ENCODE data around the gene NUDT14. TPM values are rescaled to one million over a fixed set of nuclear protein-coding genes. Genes with fewer than 3 reads are reported as not detected.

Gene NUDT14
- total and polyA plus RNA-seq, 2 of the 8 experiments (the other 6 are each of a cell fraction or from before 2014, with no cell fraction given), result 25.5 to 33.3 TPM

GRCh38 chr14:105160776-105161175, 20.3 kb downstream of the NUDT14 start:
- Histone ChIP-seq H3K27ac (ENCODE audit: low read depth, low read length) (no peak overlapping the region), H2BK12ac (ENCODE audit: low read depth, low read length) (no peak overlapping the region), H3K23ac (ENCODE audit: insufficient read length) (no peak overlapping the region), H2BK5ac (ENCODE audit: low read depth, low read length) (no peak overlapping the region), H4K8ac (ENCODE audit: extremely low read depth, insufficient read depth, low read length) (no peak overlapping the region), H3K4ac (replicated peaks; ENCODE audit: insufficient read length, low read depth, low read length) (no peak overlapping the region), H3K56ac (replicated peaks; ENCODE audit: insufficient read length, low read depth, low read length) (no peak overlapping the region), H3K36me3 (ENCODE audit: control insufficient read depth in 2 of 4, insufficient read depth in 4 of 4, low read length in 3 of 4) (no peaks in the 10 kb centered on the region), H3K9me3 (ENCODE audit: insufficient read depth in 2 of 2, low read depth in 1 of 2, low read length in 1 of 2) (no peaks in the 10 kb centered on the region), H3K4me3 (ENCODE audit: extremely low read depth in 1 of 4, insufficient read depth in 2 of 4, low read depth in 3 of 4, low read length in 4 of 4) (no peak overlapping the region), H3K18ac (ENCODE audit: extremely low read depth, low read length) (no peak overlapping the region; the same call in 1 of the 2 replicates), H3K9ac (replicated peaks in 1 of 4; ENCODE audit: extremely low read depth in 1 of 4, low read depth in 3 of 4, low read length in 3 of 4) (no peak overlapping the region), H2AK5ac (ENCODE audit: low read depth, low read length) (no peak overlapping the region), H2AFZ (ENCODE audit: low read length) (no peak overlapping the region), H3K14ac (ENCODE audit: insufficient read length) (no peak overlapping the region), H4K91ac (replicated peaks; ENCODE audit: insufficient read length, low read length) (no peak overlapping the region), H3K27me3 (replicated peaks in 1 of 4; ENCODE audit: control insufficient read depth in 3 of 4, extremely low read depth in 1 of 4, insufficient read depth in 3 of 4, low read length in 3 of 4) (no peaks in the 10 kb centered on the region; a peak in 1 of 7 replicates), H3K23me2 (ENCODE audit: low read depth, low read length) (0 out of 2 replicates have a peak, but pooled peaks cover 2% of the 10 kb centered on the region), H3K79me1 (ENCODE audit: low read depth, low read length) (peaks cover 5% of the 10 kb centered on the region), H4K5ac (ENCODE audit: insufficient read length, low read depth, low read length) (no peak overlapping the region), H3K4me1 (replicated peaks in 1 of 4; ENCODE audit: control insufficient read depth in 3 of 4, insufficient read depth in 4 of 4, low read length in 3 of 4) (peaks cover 0 to 4% (median 0%) of the 10 kb centered on the region in 4 experiments; a peak in 5 of 7 replicates), H3K4me2 (ENCODE audit: insufficient read depth in 1 of 2, low read depth in 2 of 2, low read length in 2 of 2) (no peak overlapping the region), H2BK20ac (ENCODE audit: low read length) (no peak overlapping the region), H3K79me2 (ENCODE audit: control insufficient read depth in 1 of 2, insufficient read depth in 2 of 2, low read length in 2 of 2) (no peaks in the 10 kb centered on the region), H2BK120ac (replicated peaks; ENCODE audit: low read depth, low read length) (no peak overlapping the region), H4K20me1 (replicated peaks in 1 of 2; ENCODE audit: control insufficient read depth in 1 of 2, insufficient read depth in 2 of 2, low read length in 2 of 2) (peaks cover 3 to 13% of the 10 kb centered on the region in 2 experiments), H2BK15ac (ENCODE audit: low read length) (no peak overlapping the region)
- ChIA-PET POLR2A (ENCODE audit: partially characterized antibody) (interaction anchor here (0.6 kb wide), 1 partner anchor 251 kb away, joined by 3 read pairs; no protein-coding TSS in a partner anchor), CTCF (ENCODE audit: partially characterized antibody) (no interaction called here)
- no peak for FAIRE-seq
- DNase-seq (ENCODE audit: low read depth in 1 of 2, low spot score in 2 of 2), result no peak
- 91% methylated on average over 8 of the region's 12 CpGs; no CpG with 5 or more reads in 1 of the 2 experiments for WGBS, 2 experiments (ENCODE audit: extremely low coverage in 1 of 2, insufficient coverage in 1 of 2, insufficient read length in 1 of 2, insufficient replicate concordance in 2 of 2, low coverage in 1 of 2, low lambda C conversion rate in 2 of 2, missing lambda C conversion rate in 1 of 2)
- TF ChIP-seq NRF1 (IDR thresholded peaks at IDR 0.05; ENCODE audit: low read depth, low read length), result no peak
- TF ChIP-seq RFX5 (IDR thresholded peaks at IDR 0.05; ENCODE audit: borderline replicate concordance, low read depth, low read length), result no peak
- TF ChIP-seq CTBP2 (IDR thresholded peaks at IDR 0.05; ENCODE audit: borderline replicate concordance, insufficient read depth, insufficient read length, low read length), result no peak
- TF ChIP-seq SIN3A (conservative IDR thresholded peaks at IDR 0.05 in 1 of 2, IDR thresholded peaks at IDR 0.05 in 1 of 2; ENCODE audit: low read depth in 1 of 2, low read length in 2 of 2), result no peak
- no peak for TF ChIP-seq TAF7 (optimal IDR thresholded peaks at IDR 0.05; ENCODE audit: borderline replicate concordance, low read depth, low read length)
- TF ChIP-seq CBX8 (IDR thresholded peaks at IDR 0.05; ENCODE audit: borderline replicate concordance, low read depth, low read length), result no peak
- no peak for TF ChIP-seq ZNF274 (IDR thresholded peaks at IDR 0.05; ENCODE audit: borderline replicate concordance, extremely low read depth, low read length)
- TF ChIP-seq POLR2A (IDR thresholded peaks at IDR 0.05; ENCODE audit: control extremely low read depth in 1 of 2, low read depth in 2 of 2, low read length in 2 of 2), result no peak
- TF ChIP-seq KDM1A (IDR thresholded peaks at IDR 0.05; ENCODE audit: borderline replicate concordance, low read length), result no peak
- no peak for TF ChIP-seq CEBPB (IDR thresholded peaks at IDR 0.05; ENCODE audit: low read depth, low read length)
- TF ChIP-seq FOSL1 (IDR thresholded peaks at IDR 0.05; ENCODE audit: insufficient read depth, low read depth, low read length), result no peak
- TF ChIP-seq JUND (IDR thresholded peaks at IDR 0.05; ENCODE audit: low read length), result no peak
- no peak for TF ChIP-seq SP4 (IDR thresholded peaks at IDR 0.05; ENCODE audit: low read length)
- no peak for TF ChIP-seq SP1 (IDR thresholded peaks at IDR 0.05; ENCODE audit: low read depth, low read length)
- TF ChIP-seq SIX5 (IDR thresholded peaks at IDR 0.05; ENCODE audit: low read depth, low read length), result no peak
